Activated gamma-delta T cell (primary cell): ENCODE data around the gene SEM1.
"Not testable (repeated sequence)": the region's sequence is repeated elsewhere in the genome, so short reads cannot be mapped to it uniquely, and the experiment has no call there.

Experiments
- DNase-seq: peaks from one replicate; lab custom pipeline; 2025; lab: John Stamatoyannopoulos, UW
- total RNA-seq, 2 donors: gene quantifications; one replicate each; lab custom pipeline; 2026; lab: John Stamatoyannopoulos, UW

SEM1 gene
- 25.3 to 28.1 reads per million in 2 donors for total RNA-seq

DNA sequence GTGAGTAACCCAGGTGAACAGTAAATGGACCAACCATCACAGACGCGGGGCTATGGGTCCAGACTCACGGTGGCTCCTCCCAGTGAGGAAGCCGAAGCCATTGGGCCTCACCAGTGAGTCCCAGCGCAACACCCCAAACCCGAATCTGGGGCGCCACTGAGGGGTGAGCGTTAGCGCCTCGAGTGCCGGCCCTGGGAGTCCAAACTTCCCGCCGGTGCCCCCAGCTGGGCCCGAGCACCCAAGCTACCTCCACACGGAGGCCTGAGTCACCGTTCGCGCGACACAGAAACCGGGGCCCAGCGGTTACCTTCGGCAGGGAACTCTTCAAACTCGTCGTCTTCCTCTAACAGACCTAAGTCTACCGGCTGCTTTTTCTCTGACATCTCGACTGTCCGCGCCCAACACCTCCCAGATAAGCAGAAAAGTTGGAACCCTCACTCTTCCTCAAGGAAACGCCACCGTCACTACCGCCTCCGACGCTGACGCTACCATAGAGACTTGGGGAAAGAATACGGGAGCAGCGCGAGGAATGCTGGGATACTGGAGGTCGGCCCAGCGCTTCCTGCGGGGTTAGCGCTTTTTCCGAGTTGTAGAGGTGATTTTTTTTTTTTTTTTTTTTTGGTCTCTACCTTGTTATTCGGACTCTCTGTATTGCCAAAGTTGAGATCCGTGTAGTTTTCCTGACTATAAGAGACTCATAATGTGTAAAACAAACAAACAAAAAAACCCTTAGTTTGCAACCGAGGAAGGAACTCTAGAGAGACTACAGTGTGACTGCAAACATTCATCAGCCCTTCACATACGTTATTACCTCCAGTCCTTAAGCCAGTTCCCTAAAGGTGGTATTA, at the start of gene SEM1:
SEM1 (minus strand) TSS at position 466 of the 848 bp plus-strand sequence; CDS start at position 383, 83 bp downstream.
- DNase-seq, result peak; percentile 35

DNA sequence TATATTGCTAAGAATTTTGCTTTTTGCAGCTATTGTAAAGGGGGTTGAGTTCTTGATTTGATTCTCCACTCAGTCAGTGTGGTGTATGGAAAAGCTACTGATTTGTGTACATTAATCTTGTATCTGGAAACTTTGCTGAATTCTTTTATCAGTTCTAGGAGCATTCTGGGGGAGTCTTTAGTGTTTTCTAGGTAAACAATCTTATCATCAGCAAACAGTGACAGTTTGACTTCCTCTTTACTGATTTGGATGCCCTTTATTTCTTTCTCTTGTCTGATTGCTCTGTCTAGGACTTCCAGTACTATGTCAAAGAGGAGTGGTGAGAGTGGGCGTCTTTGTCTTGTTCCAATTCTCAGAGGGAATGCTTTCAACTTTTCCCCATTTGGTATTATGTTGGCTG, 48.2 kb upstream of the SEM1 start:
- DNase-seq, result not testable (repeated sequence)

DNA sequence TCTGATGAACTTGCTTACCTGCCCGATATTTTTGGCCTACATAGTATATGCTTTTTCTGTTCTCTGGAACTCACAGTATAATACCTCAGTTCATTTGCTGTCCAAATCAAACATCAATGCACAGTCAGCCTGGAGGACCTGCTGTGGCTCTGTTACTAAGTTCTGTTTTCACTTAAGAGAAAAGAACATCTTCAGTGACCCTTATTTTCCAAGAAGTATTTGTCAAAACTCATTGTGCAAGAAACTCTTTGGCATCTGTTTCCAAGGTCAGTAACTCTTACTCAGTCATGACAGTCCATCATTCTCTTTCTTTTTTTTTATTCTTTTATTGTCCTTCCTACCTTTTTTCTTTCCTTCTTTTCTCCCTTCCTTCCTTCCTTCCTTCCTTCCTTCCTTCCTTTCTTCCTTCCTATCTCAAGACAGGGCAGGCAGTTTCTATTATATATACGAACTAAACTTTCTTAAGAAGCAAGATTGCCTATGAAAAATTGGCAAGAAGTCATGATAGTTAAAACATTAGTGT, 37.8 kb upstream of the SEM1 start:
- no peak for DNase-seq

DNA sequence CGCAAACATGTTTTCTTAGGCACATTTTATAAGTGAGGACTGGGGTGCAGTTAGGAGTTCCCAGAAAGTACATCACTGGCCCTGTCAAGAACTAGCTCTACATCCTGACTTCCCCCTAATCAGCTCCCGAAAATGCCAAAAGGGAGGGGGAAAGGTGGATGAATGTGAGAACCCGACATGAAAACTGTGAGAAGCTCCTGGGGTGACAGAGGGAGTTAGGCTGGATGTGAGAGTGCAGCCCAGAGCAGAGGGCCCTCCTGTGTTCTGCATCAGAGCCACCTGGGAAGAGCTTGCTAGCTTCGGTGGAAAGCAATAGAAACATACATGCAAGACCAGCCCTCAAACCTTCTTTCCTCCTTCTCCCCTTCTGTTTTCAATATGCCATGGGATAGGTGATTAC, 30.5 kb upstream of the SEM1 start:
- no peak for DNase-seq

DNA sequence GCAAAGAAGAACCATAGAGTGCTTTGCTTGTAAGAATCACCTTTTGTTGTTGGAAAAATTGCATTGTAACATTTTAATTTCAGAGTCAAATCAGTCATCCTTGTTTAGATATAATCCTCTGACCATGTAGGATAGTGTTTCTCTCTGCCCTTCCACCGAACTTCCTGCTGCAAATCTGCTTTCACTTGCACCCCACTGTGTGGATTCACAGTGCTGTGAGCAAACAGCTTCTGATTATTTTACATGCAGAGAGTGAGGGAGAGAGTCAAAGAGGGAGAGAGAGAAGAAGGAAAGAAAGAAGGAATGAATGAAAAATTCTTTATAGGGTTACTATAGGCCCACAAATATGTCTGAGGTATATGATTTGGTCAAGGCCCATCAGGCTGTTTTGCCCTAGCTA, 30.0 kb upstream of the SEM1 start:
- no peak for DNase-seq

DNA sequence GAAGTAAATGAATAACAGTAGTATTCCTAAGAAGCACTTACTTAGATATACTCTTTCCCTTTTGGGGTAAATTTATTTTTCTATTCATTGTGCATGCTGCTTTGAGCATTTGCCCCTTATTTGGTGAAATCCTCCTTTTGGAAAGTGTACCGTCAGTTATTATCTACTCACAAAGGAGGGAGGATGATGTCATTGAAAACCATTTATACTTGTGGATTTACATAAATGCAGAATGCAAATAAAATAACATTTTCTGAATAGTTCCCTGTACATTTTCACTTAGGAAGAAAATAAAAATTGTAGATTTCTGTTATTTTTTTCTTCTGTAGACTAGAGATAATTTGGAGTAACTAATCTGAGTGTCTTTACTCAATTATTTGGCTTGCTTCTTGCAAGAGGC, 29.5 kb upstream of the SEM1 start:
- DNase-seq, result no peak

DNA sequence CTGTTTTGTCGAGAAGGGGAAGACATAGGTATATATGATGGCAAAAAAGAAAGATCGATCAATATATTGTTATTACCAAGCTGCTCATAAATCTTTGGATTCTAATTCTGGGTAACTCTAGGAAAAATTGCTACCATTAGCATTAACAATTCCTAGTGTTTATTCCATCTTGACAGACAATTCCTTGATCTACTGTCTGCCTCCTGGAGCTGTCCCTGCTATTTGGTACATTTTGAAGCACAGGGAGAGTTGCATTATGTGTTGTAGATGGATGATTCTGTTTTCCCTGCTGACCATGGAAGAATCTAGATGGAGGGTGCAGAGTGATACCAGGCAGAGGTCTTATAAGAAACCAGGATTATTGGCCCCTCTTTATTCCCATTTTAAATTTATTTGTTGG, 29.1 kb upstream of the SEM1 start:
- DNase-seq, result no peak

DNA sequence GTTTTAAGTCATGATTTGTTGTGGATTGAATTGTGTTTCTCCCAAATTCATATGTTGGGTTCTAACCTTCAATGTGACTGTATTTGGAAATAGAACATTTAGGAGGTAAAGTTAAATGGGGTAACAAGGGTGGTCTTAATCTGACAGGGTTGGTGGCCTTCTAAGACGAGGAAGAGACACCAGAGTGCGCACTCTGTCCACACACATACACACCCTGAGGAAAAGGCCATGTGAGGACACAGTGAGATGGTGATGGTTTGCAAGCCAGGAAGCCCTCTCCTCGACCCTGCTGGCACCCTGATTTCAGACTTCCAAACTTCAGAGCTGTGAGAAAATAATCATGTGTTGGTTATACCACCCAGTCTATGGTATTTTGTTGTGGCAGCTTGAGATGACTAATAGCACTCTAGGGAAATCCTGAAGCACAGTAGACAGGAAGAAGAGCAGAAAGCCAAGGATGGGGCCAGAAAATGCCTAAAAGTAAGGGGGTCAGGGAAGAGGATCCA, 28.0 kb upstream of the SEM1 start:
- no peak for DNase-seq

DNA sequence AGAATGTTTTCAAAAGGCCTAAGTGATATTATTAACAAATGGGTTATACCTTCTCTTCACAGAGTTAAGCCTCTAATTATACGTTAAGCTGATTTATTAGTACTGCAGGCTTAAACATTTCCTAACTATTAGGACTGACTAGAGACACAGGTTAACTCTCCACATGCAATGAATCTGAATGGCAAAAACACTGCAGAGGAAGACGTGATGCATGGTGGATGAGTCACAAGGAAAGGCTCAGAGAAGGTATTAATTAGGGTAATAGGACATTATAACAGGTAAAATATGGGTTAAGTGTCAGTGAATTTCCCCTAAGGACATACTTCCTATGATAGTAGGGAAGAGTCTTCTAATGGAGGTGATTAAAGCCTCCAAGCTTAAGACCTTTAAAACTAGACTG, 24.7 kb upstream of the SEM1 start:
- DNase-seq, result no peak

DNA sequence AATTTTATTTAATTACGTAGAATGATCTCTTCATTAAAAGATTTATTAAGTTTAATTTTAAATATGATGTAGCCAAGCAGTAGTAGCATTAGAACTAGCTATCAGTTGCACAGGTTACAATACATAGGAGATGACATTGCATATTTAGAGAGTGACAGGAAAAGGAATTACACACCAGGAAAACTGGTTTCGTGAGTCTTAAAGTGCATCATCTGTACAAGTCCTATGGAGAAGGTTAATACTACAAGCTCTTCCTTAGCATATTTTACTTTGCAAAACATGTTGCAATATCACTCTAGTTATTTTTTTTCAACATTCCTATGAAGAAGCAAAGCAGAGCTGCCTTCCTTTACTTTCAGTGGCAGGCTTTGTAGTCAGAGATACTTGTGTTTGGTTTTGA, 20.2 kb upstream of the SEM1 start:
- DNase-seq, result no peak

DNA sequence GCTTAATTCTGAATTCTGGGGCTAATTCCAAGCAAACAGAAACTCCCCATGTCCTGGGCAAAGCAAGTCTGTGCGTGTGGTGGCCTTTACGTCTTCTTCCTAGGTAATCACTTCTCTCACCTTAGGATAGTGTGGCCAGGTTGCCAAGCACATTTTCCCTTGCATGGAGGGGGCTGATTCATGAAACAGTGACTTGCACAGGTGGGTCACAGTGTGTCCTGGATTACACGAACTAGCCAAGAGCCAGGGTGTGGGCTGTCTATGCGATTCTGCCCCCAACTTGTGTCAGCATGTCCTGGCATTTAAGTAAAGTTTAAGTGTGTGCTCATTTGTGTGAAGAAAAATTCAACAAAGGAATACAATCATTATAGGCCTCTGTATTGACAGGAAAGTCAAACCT, 18.5 kb upstream of the SEM1 start:
- no peak for DNase-seq

DNA sequence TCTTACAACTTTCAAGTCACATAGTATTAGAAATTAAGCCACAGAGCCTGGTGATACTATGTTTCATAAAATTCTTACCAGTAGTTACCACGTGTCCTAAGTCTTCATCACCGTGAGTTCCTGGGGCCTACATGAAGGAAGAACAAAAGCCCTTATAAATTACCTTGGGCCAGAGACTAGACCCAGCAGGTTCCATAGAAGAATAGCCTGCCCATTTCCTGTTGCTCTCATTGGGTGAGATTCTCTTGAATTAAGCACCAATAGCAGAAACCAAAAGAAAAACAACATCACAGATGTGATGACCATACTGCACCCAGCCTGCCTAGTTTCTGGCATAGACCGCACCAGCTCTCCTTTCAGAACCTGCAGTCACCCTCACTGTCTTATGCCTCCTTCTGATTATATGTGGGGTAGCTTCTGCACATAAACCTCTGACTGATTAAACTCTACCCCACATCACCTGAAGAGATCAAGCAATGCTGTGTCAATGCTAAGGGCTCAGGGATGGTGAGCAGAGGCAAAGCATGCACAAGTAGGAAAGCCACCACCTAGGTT, 18.0 kb upstream of the SEM1 start:
- DNase-seq, result no peak

DNA sequence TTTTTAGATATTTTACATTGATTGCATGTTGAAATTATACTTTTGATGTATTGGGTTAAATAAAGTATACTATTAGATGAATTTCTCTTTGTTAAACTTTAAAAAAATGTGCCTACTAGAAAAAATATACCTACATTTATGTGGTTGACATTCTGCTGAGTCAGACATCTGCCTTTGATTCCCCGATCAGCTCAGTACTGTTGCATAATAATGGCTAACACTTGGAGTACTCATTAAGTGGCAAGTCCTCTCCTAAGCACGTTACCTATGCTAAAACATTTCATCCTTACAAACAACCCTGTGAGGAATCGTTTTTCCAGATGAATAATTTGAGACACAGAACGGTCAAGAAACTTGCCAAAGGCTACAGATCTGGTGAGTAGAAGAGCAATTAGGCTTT, 14.0 kb upstream of the SEM1 start:
- no peak for DNase-seq

DNA sequence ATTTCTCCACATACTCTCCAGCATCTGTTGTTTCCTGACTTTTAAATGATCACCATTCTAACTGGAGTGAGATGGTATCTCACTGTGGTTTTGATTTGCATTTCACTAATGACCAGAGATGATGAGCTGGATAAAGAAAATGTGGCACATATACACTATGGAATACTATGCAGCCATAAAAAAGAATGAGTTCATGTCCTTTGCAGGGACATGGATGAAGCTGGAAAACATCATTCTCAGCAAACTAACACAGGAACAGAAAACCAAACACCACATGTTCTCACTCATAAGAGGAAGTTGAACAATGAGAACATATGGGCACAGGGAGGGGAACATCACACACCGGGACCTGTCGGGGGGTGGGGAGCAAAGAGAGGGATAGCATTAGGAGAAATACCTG, 13.3 kb upstream of the SEM1 start:
- DNase-seq, result not testable (repeated sequence)

DNA sequence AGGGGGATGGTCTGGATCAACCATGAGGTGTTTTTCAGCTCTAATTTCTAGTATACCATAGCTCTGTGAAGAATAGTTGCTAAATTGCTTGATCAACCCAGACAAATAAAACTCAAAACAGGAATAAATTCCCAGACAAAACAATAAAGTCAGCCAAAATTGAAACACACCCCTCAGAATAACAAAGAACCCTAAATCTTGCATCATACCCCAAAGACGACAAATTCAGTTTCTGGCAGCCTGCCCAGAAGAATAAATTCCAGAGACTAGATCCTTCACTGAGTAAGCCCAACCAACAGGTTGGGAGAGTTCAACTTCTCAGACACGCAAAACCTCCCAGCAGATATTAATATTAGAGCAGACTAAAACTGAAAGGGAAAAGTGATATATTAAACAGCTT, 11.2 kb upstream of the SEM1 start:
- no peak for DNase-seq

DNA sequence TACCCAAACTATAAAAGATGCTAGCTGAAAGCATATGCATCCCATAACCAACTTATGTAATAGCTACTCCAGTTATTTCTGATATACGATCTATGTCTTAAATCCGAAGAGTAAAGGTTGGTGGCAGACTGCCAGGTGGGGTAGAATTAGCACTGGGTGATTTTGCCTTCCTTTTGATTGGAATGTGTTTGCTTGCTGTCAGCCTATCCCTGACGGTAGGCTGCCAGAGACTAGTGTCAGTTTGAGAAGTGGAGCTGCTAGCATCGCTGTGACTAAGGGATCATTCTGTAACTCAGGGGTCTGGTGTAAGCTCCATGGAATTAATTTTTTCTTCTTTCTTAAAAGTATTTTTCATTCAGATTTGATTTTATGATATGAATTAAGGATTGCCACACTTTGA, 9.5 kb upstream of the SEM1 start:
- no peak for DNase-seq

DNA sequence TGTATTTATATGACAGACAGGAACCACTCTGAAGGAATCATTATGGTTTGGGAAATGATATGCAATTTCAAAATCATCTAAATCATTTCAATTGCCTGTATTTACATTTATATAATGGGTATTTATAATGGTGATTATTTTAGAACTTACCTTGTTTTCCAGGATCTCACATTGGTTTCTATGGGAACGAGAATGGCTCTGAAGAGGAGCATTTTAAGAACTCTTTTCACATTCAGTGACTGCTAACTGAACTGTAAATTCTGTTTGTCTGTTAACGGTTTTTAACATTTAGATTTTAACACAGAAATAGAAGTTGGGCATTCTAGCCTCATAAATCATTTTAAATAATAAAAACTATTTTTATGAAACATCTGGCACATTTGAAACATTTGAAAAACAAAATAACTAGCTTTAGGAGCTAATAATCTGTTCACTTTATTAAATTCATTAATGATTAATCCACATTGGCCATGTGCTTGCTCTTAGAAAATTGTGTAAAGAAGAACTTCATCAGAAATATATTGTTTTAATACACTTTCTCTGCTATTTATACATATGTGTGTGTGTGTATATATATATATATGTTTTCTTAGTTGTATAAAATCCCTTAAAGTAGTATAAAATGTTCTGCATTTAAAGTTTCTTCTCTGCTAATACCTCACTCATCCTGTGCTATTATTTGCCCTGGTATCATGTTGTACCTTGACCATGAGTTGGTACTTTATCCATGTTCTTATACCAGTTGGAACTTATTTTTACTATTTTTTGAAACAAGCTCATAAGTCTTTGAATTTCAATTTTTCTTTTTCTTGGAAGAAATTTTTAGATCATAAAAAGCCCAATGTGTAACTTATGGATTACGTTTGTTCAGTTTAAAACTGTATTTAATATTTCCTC, 8.7 kb upstream of the SEM1 start:
- DNase-seq, result no peak

DNA sequence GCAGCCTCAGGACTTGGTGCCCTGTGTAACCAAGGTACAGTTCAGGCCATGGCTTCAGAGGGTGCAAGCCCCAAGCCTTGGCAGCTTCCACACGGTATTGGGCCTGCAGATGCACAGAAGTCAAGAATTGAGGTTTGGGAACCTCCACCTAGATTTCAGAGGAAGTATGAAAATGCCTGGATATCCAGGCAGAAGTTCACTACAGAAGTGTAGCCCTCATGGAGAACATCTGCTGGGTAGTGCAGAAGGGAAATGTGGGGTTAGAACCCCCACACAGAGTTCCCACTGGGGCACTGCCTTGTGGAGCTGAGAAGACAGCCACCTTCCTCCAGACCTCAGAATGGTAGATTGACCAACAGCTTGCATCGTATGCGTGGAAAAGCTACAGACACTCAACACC, 3.4 kb upstream of the SEM1 start:
- no peak for DNase-seq

DNA sequence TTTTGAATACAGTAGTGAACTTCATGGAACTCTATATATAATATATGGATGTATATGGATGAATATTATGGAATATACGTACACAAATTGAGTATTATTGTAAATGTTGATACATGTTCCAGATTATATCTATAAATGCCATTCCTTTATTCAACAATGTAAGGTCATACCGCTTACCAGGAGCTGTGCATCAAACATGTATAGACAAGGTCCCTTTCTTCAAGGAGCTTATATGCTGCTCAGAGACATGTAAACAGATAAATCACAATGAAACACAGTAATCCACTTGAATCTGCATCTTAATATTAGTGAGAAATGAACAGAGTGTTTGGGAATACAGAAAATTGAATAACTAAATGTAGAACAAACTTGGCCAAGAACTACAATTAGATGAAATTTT, 898 bp upstream of the SEM1 start:
- DNase-seq, result no peak

DNA sequence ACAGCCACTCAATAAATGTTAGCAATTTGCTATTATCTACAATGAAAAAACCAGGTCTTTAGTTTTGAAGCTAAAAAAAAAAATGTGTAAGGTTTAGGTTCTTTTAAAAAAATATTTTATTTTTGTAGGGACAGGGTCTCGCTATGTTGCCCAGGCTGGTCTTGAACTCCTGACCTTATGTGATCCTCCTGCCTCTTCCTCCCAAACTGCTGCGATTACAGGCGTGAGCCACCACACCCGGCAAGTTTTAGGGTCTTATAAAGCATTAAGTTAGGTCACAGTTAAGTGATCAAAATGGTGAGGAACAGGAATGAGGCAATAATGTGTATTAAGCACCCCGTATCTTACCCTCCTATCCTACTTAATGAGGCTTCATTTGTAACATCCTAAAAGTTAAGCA, 774 bp downstream of the SEM1 start:
- DNase-seq, result no peak

DNA sequence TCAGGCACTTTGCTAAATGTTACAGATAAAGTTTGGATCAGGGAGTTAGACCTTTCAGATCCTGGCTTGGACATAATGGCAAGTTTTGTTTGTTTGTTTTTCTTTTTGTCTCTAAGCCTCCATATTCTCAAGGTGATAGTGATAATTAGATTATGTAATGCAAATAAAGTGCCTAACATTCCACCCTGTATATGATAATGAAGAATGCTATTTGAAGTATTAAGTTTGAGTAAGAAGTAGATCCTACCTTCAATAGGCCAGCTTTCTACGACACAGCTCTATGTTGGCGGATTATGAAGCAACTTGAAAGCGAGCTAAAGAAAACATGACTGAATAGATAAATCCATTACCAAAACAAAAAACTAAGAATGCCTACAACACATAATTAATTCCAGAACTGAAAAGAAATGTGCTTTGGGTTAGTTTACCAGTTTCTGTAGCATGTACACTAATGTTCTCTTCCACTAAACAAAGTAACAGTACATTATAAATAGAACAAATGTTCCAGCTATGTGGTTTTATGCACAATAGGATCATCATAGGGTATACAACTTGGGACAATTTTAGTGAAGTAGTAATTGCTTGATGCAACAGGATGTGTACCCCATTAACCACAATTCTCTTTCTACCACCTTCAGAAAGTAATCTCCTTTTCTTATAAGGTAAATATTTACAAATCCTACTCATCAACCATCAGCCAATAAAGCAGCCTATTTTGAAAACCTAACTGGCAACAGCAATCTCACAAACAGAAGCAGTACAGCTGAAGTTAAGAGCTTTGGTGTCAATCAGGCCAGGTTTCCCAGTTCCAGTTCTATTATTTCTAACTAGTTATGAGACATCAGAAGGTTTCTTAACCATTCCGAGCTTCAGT, 1.5 kb downstream of the SEM1 start:
- DNase-seq, result no peak
